Panc1 (cell line): ENCODE results near the gene SMPX. TPM values are rescaled to one million over a fixed set of nuclear protein-coding genes. Genes with fewer than 3 reads are reported as not detected.

ENCODE experiments used
- ATAC-seq: fragments of 200-7000 bp; cut with Tn5 transposase; 2 replicates; pipeline ENCODE4 v1.9.1; 2020; ENCODE audit warnings: mild to moderate bottlenecking, moderate library complexity
- BruUV-seq: library from RNA; stranded (reverse); fragments of 400-500 nt; replicated peaks from 2 replicates; lab custom pipeline; 2021; lab: Mats Ljungman, UMichigan
- CTCF ChIA-PET: fragments of 300-600 bp; sonication (Branson Sonifier 250); formaldehyde crosslinking; loops from one replicate; lab custom pipeline; 2022; ENCODE audit warnings: antibody characterized with exemption; lab: Charles Lee
- POLR2A ChIA-PET: fragments of 300-600 bp; sonication (Branson Sonifier 250); formaldehyde crosslinking; loops from one replicate; lab custom pipeline; 2022; ENCODE audit warnings: antibody characterized with exemption; lab: Charles Lee
- DNase-seq: peaks from one replicate; pipeline ENCODE4 v3.0.0-alpha.2; 2010; ENCODE audit warnings: low read depth, low spot score
- H3K27ac ChIP-seq: 2 replicates; pipeline ENCODE4 v1.5.1; 2011; ENCODE audit warnings: mild to moderate bottlenecking, low read length, inconsistent platforms
- H3K27me3 ChIP-seq: fragments of 200-500 bp; sonication (Bioruptor generic); 2 replicates; pipeline ENCODE4 v1.6.0; 2014; ENCODE audit warnings: low read length, inconsistent platforms; ENCODE audit not compliant: control insufficient read depth, insufficient read depth
- H3K36me3 ChIP-seq: fragments of 200-500 bp; sonication (Bioruptor generic); 2 replicates; pipeline ENCODE4 v1.5.1; 2014; ENCODE audit warnings: inconsistent platforms, mild to moderate bottlenecking, low read length, moderate library complexity; ENCODE audit not compliant: control insufficient read depth, insufficient read depth
- H3K4me1 ChIP-seq: 2 replicates; pipeline ENCODE4 v1.5.1; 2011; ENCODE audit warnings: inconsistent platforms, mild to moderate bottlenecking, low read length, moderate library complexity; ENCODE audit not compliant: control insufficient read depth, insufficient read depth
- H3K4me3 ChIP-seq, 2 experiments: 2 replicates each; pipeline ENCODE4 v1.5.1; 2011 to 2012; ENCODE audit warnings: low read depth in 2 of 2, low read length in 2 of 2, mild to moderate bottlenecking in 2 of 2, inconsistent platforms in 1 of 2, moderate library complexity in 1 of 2
- H3K9me3 ChIP-seq: fragments of 200-500 bp; sonication (Bioruptor generic); 2 replicates; pipeline ENCODE4 v1.5.1; 2014; ENCODE audit warnings: low read depth, mild to moderate bottlenecking, inconsistent platforms, low read length, moderate library complexity; ENCODE audit not compliant: control insufficient read depth, insufficient read depth
- CTCF ChIP-seq: fragments of 450-650 bp; IDR thresholded peaks from 2 replicates; pipeline ENCODE4 v1.5.1; 2017; ENCODE audit warnings: mild to moderate bottlenecking
- POLR2AphosphoS5 ChIP-seq: IDR thresholded peaks from 2 replicates; pipeline ENCODE4 v1.6.1; 2012; ENCODE audit warnings: mild to moderate bottlenecking, low read depth, low read length, moderate library complexity
- REST ChIP-seq, 2 experiments: IDR thresholded peaks; 2 replicates each; pipeline ENCODE4 v1.6.1; 2011 to 2012; ENCODE audit warnings: low read depth in 2 of 2, control low read depth in 1 of 2, low read length in 1 of 2, mild to moderate bottlenecking in 1 of 2, moderate library complexity in 1 of 2; ENCODE audit not compliant: insufficient read depth in 1 of 2
- SIN3A ChIP-seq: IDR thresholded peaks from 2 replicates; pipeline ENCODE4 v1.6.1; 2012; ENCODE audit warnings: low read depth, mild to moderate bottlenecking, low read length, moderate library complexity, borderline replicate concordance; ENCODE audit not compliant: insufficient read depth
- TCF7L2 ChIP-seq: IDR thresholded peaks from 2 replicates; pipeline ENCODE4 v1.6.1; 2011; ENCODE audit warnings: mild to moderate bottlenecking, low read depth, low read length, inconsistent platforms
- in situ Hi-C: cut with HindIII; loops from 2 replicates; pipeline ENCODE4 v1.10.0; 2016; ENCODE audit warnings: low sequenced_read_pairs, low pct_unique_long_range_greater_than_20kb
- intact Hi-C: fragments of 100-400 bp; cut with micrococcal nuclease; formaldehyde crosslinking; loops from one replicate; pipeline ENCODE4 v1.10.0; 2022; ENCODE audit not compliant: unreplicated experiment
- total RNA-seq: library from RNA; stranded (reverse); gene quantifications from one replicate; pipeline ENCODE4 v1.2.1, GENCODE V29; 2021; ENCODE audit not compliant: unreplicated experiment

Gene SMPX
- total RNA-seq, 1 experiment from 2014 or later = not detected

DNA sequence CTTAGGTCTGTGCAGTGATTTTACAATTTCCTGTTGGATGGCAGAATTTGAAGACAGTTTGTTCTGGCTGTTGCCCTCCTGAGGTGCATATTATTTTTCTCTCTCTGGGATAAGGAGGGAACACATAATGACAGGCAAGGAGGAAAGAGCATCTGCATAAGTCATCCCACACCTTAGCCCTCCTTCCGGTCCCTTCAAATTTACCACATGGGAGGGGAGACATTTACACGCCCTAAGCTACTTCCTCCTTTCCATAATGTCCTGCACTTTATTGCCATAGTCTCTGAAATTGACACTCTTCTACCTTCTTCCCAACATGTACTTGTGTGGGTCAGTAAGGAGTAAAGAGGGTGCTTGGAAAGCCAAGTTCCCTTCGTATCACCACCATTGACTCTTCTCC lies 13.9 kb downstream of the SMPX start:
- BruUV-seq = no TSS peak
- TF ChIP-seq SIN3A = no peak
- TF ChIP-seq POLR2AphosphoS5 = no peak
- TF ChIP-seq CTCF = no peak
- TF ChIP-seq TCF7L2 = no peak
- no peak for TF ChIP-seq REST (IDR thresholded peaks at IDR 0.05; ENCODE audit: insufficient read depth in 1 of 2, low read depth in 2 of 2, low read length in 1 of 2)

GRCh38 chrX:21741869-21742701 lies 15.8 kb downstream of the SMPX start:
- H3K27ac ChIP-seq = no peak overlapping the region
- H3K4me3 ChIP-seq = no peak overlapping the region
- intact Hi-C loops (no loop called here), in situ Hi-C loops (no loop called here)
- H3K36me3 ChIP-seq = no peaks in the 10 kb centered on the region
- no TSS peak for BruUV-seq
- TF ChIP-seq CTCF (no peak), TCF7L2 (no peak), SIN3A (no peak), POLR2AphosphoS5 (no peak), REST (IDR thresholded peaks at IDR 0.05; ENCODE audit: insufficient read depth in 1 of 2, low read depth in 2 of 2, low read length in 1 of 2) (no peak)
- no peaks in the 10 kb centered on the region for H3K4me1 ChIP-seq
- POLR2A ChIA-PET = interaction anchor here (0.5 kb wide), 1 partner anchor 433 kb away, joined by 7 read pairs; no protein-coding TSS in a partner anchor
- no peaks in the 10 kb centered on the region for H3K27me3 ChIP-seq
- no peak for ATAC-seq
- no peak for DNase-seq
- CTCF ChIA-PET = interaction anchor here (0.7 kb wide), 1 partner anchor 1522 kb away, joined by 3 read pairs; no protein-coding TSS in a partner anchor
- no peaks in the 10 kb centered on the region for H3K9me3 ChIP-seq

More for the DNA sequence above, 13.9 kb downstream of the SMPX start:
- POLR2A ChIA-PET = no interaction called here
- no peaks in the 10 kb centered on the region for H3K36me3 ChIP-seq
- no peaks in the 10 kb centered on the region for H3K4me1 ChIP-seq
- no peak overlapping the region for H3K27ac ChIP-seq
- no peak overlapping the region for H3K4me3 ChIP-seq
- intact Hi-C loops = no loop called here
- CTCF ChIA-PET = no interaction called here
- H3K9me3 ChIP-seq = no peaks in the 10 kb centered on the region
- DNase-seq (no peak), ATAC-seq (no peak)
- H3K27me3 ChIP-seq = no peaks in the 10 kb centered on the region
- in situ Hi-C loops = no loop called here
